Smooth muscle cell (in vitro differentiated cells): ENCODE results near the gene SSTR1. TPM values are rescaled to one million over a fixed set of nuclear protein-coding genes. Genes with fewer than 3 reads are reported as not detected.
"Not testable (repeated sequence)": the region's sequence is repeated elsewhere in the genome, so short reads cannot be mapped to it uniquely, and the experiment has no call there.

ENCODE experiments used
- DNase-seq: peaks from one replicate; lab custom pipeline; 2025; ENCODE audit not compliant: unreplicated experiment; lab: John Stamatoyannopoulos, UW
- H2AFZ ChIP-seq: fragments of 200-600 bp; sonication (generic); 2 replicates; pipeline ENCODE4 v1.6.0; 2016; ENCODE audit warnings: antibody characterized with exemption, low read depth, mild to moderate bottlenecking
- H3F3A ChIP-seq: fragments of 200-600 bp; sonication (generic); 2 replicates; pipeline ENCODE4 v1.6.0; 2017; ENCODE audit warnings: antibody characterized with exemption, low read depth
- H3K27ac ChIP-seq: fragments of 200-600 bp; sonication (generic); 2 replicates; pipeline ENCODE4 v1.5.1; 2016; ENCODE audit warnings: low read depth, mild to moderate bottlenecking
- H3K27me3 ChIP-seq: fragments of 200-600 bp; sonication (generic); 2 replicates; pipeline ENCODE4 v1.6.1; 2016; ENCODE audit warnings: low read depth, mild to moderate bottlenecking
- H3K36me3 ChIP-seq: fragments of 200-600 bp; sonication (generic); 2 replicates; pipeline ENCODE4 v1.5.1; 2016; ENCODE audit warnings: low read depth
- H3K4me1 ChIP-seq: fragments of 200-600 bp; sonication (generic); 2 replicates; pipeline ENCODE4 v1.5.1; 2016; ENCODE audit warnings: low read depth
- H3K4me2 ChIP-seq: fragments of 200-600 bp; sonication (generic); 2 replicates; pipeline ENCODE4 v1.6.0; 2016; ENCODE audit warnings: mild to moderate bottlenecking
- H3K4me3 ChIP-seq: fragments of 200-600 bp; sonication (generic); 2 replicates; pipeline ENCODE4 v1.5.1; 2016; ENCODE audit warnings: mild to moderate bottlenecking
- H3K79me2 ChIP-seq: fragments of 200-600 bp; sonication (generic); 2 replicates; pipeline ENCODE4 v1.6.0; 2016; ENCODE audit warnings: low read depth, mild to moderate bottlenecking
- H3K9ac ChIP-seq: fragments of 200-600 bp; sonication (generic); 2 replicates; pipeline ENCODE4 v1.6.0; 2016; ENCODE audit warnings: low read depth
- H3K9me3 ChIP-seq: fragments of 200-600 bp; sonication (generic); replicated peaks from 2 replicates; pipeline ENCODE4 v1.5.1; 2016; ENCODE audit warnings: low read depth
- H4K20me1 ChIP-seq: fragments of 200-600 bp; sonication (generic); 2 replicates; pipeline ENCODE4 v1.6.0; 2016; ENCODE audit warnings: low read depth
- WGBS: methylation state at CpG from one replicate; pipeline ENCODE4 v1.1.7; 2016; ENCODE audit warnings: low lambda C conversion rate; 5-methylcytosine and 5-hydroxymethylcytosine counted together
- polyA plus RNA-seq: library from polyadenylated mRNA; unstranded; fragments of >200 nt; fragmentation: Nextera tagmentation; extraction: Ambion mirVana; gene quantifications from 2 replicates; pipeline ENCODE4 v1.2.1, GENCODE V29; 2016
- total RNA-seq: library from RNA; depleted of rRNA; stranded (reverse); fragments of >200 nt; gene quantifications from 2 replicates; pipeline ENCODE4 v1.2.3, GENCODE V29; 2014
- TF ChIP-seq, protein P1 (sequence below): fragments of 200-600 bp; sonication (generic); IDR thresholded peaks from 2 replicates; pipeline ENCODE4 v1.5.1; 2017; ENCODE audit warnings: borderline replicate concordance, mild to moderate bottlenecking, antibody characterized with exemption; ENCODE audit not compliant: insufficient read depth, poor library complexity, severe bottlenecking

SSTR1 gene
- total and polyA plus RNA-seq, 2 experiments from 2014 or later: 11.3 to 12.3 TPM

- Histone ChIP-seq H3K4me1 (no peaks in the 10 kb centered on the region), H3F3A (no peaks in the 10 kb centered on the region), H3K36me3 (no peaks in the 10 kb centered on the region), H2AFZ (no peak overlapping the region), H3K79me2 (no peaks in the 10 kb centered on the region), H3K27me3 (no peaks in the 10 kb centered on the region), H3K4me2 (no peak overlapping the region), H3K9me3 (no peaks in the 10 kb centered on the region), H3K9ac (no peak overlapping the region), H4K20me1 (no peaks in the 10 kb centered on the region), H3K27ac (no peak overlapping the region), H3K4me3 (no peak overlapping the region)
- TF ChIP-seq, protein P1, sequence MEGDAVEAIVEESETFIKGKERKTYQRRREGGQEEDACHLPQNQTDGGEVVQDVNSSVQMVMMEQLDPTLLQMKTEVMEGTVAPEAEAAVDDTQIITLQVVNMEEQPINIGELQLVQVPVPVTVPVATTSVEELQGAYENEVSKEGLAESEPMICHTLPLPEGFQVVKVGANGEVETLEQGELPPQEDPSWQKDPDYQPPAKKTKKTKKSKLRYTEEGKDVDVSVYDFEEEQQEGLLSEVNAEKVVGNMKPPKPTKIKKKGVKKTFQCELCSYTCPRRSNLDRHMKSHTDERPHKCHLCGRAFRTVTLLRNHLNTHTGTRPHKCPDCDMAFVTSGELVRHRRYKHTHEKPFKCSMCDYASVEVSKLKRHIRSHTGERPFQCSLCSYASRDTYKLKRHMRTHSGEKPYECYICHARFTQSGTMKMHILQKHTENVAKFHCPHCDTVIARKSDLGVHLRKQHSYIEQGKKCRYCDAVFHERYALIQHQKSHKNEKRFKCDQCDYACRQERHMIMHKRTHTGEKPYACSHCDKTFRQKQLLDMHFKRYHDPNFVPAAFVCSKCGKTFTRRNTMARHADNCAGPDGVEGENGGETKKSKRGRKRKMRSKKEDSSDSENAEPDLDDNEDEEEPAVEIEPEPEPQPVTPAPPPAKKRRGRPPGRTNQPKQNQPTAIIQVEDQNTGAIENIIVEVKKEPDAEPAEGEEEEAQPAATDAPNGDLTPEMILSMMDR: no peak
- WGBS: 39% methylated on average over 1 of the region's 1 CpG
- DNase-seq: no peak
Observed at GRCh38 chr14:38185671-38186070, 22.0 kb upstream of the SSTR1 start.

DNA sequence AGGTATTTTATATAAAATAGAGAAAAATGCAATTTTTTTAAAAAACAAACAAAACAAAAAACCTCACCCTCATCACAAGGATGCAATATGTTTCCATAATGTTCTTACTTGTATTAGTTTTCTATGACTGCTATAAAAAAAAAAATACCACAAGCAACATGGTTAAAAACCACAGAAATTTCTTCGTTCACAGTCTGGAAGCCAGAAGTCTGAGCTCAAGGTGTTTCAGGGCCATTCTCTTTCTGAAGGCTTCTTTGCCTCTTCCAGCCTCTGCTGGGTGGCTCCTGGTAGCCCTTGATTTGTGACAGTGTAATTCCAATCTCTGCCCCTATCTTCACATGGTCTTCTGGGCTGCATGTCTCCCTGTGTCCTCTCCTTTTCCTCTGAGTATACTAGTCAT is 21.5 kb upstream of the SSTR1 start:
- TF ChIP-seq, protein P1: no peak

GRCh38 chr14:38187528-38187927 is 20.2 kb upstream of the SSTR1 start:
- H3K9ac ChIP-seq: no peak overlapping the region
- no peaks in the 10 kb centered on the region for H3K36me3 ChIP-seq
- TF ChIP-seq, protein P1: no peak
- no peaks in the 10 kb centered on the region for H4K20me1 ChIP-seq
- no peaks in the 10 kb centered on the region for H3K27me3 ChIP-seq
- H3K4me2 ChIP-seq: no peak overlapping the region
- no peaks in the 10 kb centered on the region for H3K9me3 ChIP-seq
- H3K27ac ChIP-seq: no peak overlapping the region
- no peak overlapping the region for H3K4me3 ChIP-seq
- DNase-seq: no peak
- no peak overlapping the region for H2AFZ ChIP-seq
- 69% methylated on average over 2 of the region's 2 CpGs for WGBS
- H3K79me2 ChIP-seq: no peaks in the 10 kb centered on the region
- H3F3A ChIP-seq: no peaks in the 10 kb centered on the region
- H3K4me1 ChIP-seq: no peaks in the 10 kb centered on the region

More for the DNA sequence above, 21.5 kb upstream of the SSTR1 start:
- Histone ChIP-seq H4K20me1 (no peaks in the 10 kb centered on the region), H3K4me3 (no peak overlapping the region), H3K27ac (no peak overlapping the region), H3K9ac (no peak overlapping the region), H3K4me1 (no peaks in the 10 kb centered on the region), H3K27me3 (no peaks in the 10 kb centered on the region), H3K36me3 (no peaks in the 10 kb centered on the region), H3F3A (no peaks in the 10 kb centered on the region), H3K4me2 (no peak overlapping the region), H2AFZ (no peak overlapping the region), H3K79me2 (no peaks in the 10 kb centered on the region), H3K9me3 (no peaks in the 10 kb centered on the region)
- DNase-seq: no peak
- WGBS: 66% methylated on average over 1 of the region's 1 CpG

GRCh38 chr14:38189930-38190726 is 17.6 kb upstream of the SSTR1 start:
- Histone ChIP-seq H2AFZ (no peak overlapping the region), H3K9me3 (no peaks in the 10 kb centered on the region), H3K27me3 (no peaks in the 10 kb centered on the region), H3K4me2 (no peak overlapping the region), H3K27ac (no peak overlapping the region), H3K4me1 (no peaks in the 10 kb centered on the region), H3K36me3 (no peaks in the 10 kb centered on the region), H3K9ac (no peak overlapping the region), H4K20me1 (no peaks in the 10 kb centered on the region), H3F3A (no peaks in the 10 kb centered on the region), H3K4me3 (no peak overlapping the region), H3K79me2 (no peaks in the 10 kb centered on the region)
- DNase-seq: no peak
- 81% methylated on average over 4 of the region's 4 CpGs for WGBS
- TF ChIP-seq, protein P1: no peak

- H3K79me2 ChIP-seq, H3F3A ChIP-seq, H3K4me2 ChIP-seq, H3K9ac ChIP-seq, H3K9me3 ChIP-seq, H3K36me3 ChIP-seq, H3K27ac ChIP-seq, H3K4me3 ChIP-seq, H2AFZ ChIP-seq, DNase-seq, H4K20me1 ChIP-seq, H3K4me1 ChIP-seq, H3K27me3 ChIP-seq: not testable (repeated sequence)
- 35% methylated on average over 11 of the region's 11 CpGs for WGBS
Observed at GRCh38 chr14:38190846-38191245, 16.9 kb upstream of the SSTR1 start.

GRCh38 chr14:38191491-38191890 is 16.2 kb upstream of the SSTR1 start:
- H2AFZ ChIP-seq, H3K27me3 ChIP-seq, H3K9ac ChIP-seq, H4K20me1 ChIP-seq, H3K4me1 ChIP-seq, H3K4me2 ChIP-seq, H3K4me3 ChIP-seq, H3K79me2 ChIP-seq, DNase-seq, H3K36me3 ChIP-seq, H3F3A ChIP-seq, H3K27ac ChIP-seq, H3K9me3 ChIP-seq: not testable (repeated sequence)
- WGBS: 40% methylated on average over 10 of the region's 10 CpGs
